CD4-positive, alpha-beta T cell treated with Interleukin-15 for 1 hour (primary cell): ENCODE measurements around the gene TMEM238.
A peak's percentile ranks its signal among the peaks of the same experiment; 100 is the strongest.

ENCODE experiments used
- DNase-seq: peaks from one replicate; pipeline ENCODE4 v3.0.0-alpha.2; 2020

TMEM238 gene

GRCh38 chr19:55400281-55401087 is 16.4 kb upstream of the TMEM238 start:
- DNase-seq, result no peak

- no peak for DNase-seq
Measured at GRCh38 chr19:55398200-55398925, 14.3 kb upstream of the TMEM238 start.

- no peak for DNase-seq
Measured at GRCh38 chr19:55392820-55393761, 9.0 kb upstream of the TMEM238 start.

- no peak for DNase-seq
Measured at GRCh38 chr19:55391702-55392615, 7.9 kb upstream of the TMEM238 start.

DNA sequence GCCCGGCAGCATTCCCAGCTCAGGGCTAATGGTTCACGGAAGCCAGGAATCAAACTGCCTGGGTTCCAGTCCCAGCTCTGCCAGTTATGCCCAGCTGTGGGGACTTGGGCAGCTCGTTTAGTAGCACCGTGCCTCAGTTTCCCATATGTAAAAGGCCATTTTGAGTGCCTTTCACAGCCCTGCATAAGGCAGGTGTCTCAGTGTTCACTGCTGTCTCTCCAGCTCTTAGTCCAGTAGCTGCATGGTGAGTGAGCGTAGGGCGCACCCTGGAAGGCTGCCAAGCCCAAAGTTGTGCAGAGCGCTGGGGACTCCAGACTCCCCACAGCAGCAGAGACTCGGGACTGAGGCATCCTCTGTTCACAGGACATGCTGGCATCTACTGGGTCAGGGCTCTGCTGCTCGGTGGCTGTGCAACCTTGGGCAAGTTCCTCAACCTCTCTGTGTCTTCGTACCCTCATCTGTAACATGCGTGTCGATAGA is 7.1 kb upstream of the TMEM238 start:
- DNase-seq, result no peak

- no peak for DNase-seq
Measured at GRCh38 chr19:55390461-55390880, 6.4 kb upstream of the TMEM238 start.

DNA sequence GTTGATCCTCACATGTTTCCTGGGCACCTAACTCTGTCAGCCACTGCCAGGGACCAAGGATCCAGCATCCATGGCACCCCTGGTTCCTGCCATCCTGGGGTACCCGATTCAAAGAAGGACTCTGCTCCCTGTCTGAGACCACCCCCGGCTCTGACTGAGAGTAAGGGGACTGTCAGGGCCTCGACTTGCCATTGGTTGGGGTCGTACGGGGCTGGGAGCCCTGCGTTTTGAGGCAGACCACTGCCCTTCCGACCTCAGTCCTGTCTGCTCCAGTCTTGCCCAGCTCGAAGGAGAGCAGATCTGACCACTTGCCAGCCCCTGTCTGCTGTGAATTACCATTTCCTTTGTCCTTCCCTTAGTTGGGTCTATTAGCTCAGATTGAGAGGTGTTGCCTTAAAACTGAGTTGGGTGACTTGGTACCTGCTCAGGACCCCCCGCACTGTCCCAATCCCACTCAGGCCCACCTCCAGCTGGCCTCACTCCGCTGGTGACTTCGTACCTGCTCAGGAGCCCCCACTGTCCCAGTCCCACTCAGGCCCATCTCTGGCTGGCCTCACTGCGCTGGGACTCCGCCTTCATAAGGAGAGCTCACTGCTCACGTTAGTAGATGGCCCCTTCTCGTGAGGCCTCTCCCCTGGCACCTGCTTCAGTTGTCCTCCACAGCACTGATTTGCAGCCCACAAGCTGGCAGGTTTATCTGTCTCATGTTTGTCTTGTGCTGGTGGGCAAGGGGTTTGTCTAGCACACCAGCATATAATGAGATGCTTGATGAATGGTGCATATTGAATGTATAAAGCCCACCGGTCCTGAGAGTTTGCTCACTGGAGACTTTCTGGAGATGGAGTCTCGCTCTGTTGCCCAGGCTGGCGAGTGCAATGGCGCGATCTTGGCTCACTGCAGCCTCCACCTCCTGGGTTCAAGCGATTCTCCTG is 5.6 kb upstream of the TMEM238 start:
- DNase-seq, result no peak

- no peak for DNase-seq
Measured at GRCh38 chr19:55387736-55388497, 3.8 kb upstream of the TMEM238 start.

- DNase-seq, result no peak
Measured at GRCh38 chr19:55386493-55386971, 2.4 kb upstream of the TMEM238 start.

DNA sequence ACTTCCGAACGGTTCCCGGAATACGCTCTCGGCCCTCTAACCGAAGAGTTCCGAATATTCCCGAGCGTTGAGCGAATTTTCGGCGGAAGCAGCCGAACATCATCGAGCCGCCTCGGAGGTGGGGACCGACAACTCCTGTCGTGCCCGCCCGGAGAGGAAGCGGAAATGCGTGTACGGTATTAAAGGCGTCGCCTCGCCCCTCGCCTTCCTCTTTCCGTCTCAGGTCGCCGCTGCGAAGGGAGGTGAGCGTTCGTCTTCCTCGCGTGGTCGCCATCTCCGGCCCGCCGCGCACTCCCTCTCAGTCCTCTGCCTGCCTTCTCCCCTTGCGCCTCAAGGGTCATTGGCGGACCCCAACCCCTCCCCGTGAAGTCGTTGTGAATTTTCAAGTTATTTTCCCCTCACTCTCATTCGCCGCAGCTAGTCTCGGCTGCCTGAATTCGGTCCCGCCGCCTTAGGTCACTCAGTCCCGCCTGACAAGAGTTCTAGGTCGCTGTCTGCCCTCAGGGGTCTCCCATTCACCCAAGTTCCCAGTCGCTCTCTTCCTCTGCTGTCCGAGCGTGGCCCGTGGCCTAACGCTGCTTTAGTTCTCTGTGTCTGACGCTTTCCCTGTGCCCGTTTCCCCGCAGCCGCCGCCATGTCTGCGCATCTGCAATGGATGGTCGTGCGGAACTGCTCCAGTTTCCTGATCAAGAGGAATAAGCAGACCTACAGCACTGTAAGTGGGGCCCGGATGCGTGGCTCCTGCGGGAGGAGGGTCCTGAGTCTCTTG is 1.8 kb upstream of the TMEM238 start, which contains the start of gene RPL28:
Gene RPL28 (plus strand): TSS at position 209 of the 769 bp plus-strand sequence. CDS start 426 bp downstream, at position 635.
- peak; percentile 99 for DNase-seq

DNA sequence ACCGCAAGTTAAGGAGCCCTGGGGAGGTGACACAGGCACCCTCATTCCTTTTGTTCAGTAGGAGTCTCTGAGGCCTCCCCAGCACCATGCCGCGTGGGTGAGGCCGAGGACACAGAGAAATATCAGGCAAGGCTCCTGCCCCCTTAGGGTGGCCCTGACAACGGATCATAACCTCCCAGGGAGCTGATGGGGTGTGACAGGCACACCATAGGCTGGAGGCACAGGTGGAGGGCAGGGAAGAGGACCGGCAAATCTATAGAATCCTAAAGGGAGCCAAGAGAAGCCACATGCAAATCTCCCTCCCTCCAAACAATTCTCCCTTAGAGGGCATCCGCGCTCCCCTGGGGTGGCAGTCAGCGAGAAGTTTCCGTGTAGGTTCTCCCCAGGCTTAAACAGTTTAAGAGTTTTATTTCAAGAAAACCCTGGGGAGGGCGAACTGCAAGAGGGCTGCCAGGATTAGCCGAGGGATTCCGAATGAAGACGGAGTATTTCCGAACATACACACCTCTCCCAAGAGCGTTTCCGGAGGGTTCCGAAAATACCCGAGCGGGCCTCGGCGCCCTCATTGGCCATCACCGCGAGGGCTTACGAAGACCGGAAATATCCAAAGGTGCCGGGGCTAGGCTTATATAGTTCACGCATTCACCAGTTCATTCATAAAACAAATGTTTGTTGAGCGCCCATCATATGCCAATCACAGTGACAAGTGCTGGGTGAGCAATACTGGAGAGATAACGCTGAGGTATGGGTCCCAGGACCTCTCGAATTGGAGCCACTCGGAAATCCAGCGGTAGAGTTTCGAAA is 1.0 kb upstream of the TMEM238 start:
- peak; percentile 95 for DNase-seq

- peak; percentile 41 for DNase-seq
Measured at GRCh38 chr19:55383279-55384130, 587 bp downstream of the TMEM238 start.

GRCh38 chr19:55382522-55383054 is 1.5 kb downstream of the TMEM238 start:
- DNase-seq, result no peak

GRCh38 chr19:55382013-55382412 is 2.1 kb downstream of the TMEM238 start:
- no peak for DNase-seq

DNA sequence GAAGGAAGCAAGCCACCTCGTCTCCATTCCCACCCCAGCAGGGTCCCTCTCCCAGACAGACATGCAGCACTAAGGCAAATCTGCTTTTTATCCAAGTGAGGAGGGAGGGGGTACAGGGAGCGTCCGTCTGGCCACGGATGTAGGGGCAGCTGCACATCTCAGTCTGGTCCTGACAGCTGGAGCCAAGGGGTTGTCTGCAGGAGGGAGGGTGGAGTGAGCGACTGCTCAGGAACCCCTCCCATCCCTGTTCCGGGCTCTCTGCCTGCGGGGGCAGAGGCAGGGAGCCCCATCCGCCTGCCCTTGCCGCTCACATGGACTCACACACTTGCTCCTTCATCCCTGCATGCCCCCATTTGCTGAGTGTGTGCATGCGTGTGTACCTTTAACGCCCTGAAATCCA is 4.9 kb downstream of the TMEM238 start:
- DNase-seq, result no peak

DNA sequence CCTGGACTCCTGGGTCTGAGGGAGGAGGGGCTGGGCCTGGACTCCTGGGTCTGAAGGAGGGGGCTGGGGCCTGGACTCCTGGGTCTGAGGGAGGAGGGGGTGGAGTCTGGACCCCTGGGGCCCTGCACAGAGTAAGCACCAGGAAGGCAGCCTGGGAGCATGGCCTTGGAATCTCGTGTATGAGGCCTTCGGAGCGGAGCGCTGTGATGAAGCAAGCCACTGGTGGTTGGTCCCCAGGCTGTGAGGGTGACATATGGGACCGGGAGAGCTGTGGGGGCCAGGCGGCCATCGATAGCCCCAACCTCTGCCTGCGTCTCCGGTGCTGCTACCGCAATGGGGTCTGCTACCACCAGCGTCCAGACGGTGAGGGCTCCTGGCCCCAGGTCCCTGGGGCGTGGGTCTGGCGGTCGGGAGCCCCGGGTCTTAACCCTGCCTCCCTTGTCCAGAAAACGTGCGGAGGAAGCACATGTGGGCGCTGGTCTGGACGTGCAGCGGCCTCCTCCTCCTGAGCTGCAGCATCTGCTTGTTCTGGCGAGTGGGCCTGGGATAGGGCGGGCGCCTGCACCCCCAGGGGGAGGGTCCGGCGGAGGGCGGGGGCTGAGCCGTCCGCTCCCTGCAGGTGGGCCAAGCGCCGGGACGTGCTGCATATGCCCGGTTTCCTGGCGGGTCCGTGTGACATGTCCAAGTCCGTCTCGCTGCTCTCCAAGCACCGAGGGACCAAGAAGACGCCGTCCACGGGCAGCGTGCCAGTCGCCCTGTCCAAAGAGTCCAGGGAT is 6.5 kb downstream of the TMEM238 start:
- DNase-seq, result no peak
